Keratinocyte (primary cell): ENCODE results near the gene TOR1AIP2. TPM values are rescaled to one million over a fixed set of nuclear protein-coding genes. Genes with fewer than 3 reads are reported as not detected.

ENCODE experiments used
- DNase-seq: peaks from one replicate; pipeline ENCODE4 v3.0.0-alpha.2; 2011; ENCODE audit warnings: low read depth, missing footprints, low spot score
- FAIRE-seq: peaks from 2 replicates; lab custom pipeline; 2011; peaks lifted over from hg19 to GRCh38; lab: Jason Lieb, UNC
- H2AFZ ChIP-seq: 2 replicates; pipeline ENCODE4 v1.6.0; 2012; ENCODE audit warnings: low read length, control low read depth, inconsistent platforms; ENCODE audit not compliant: control insufficient read depth
- H3K27ac ChIP-seq: 2 replicates; pipeline ENCODE4 v1.5.1; 2011; ENCODE audit warnings: low read length; ENCODE audit not compliant: control insufficient read depth, insufficient read depth
- H3K27me3 ChIP-seq: 3 replicates; pipeline ENCODE4 v1.6.0; 2011; ENCODE audit warnings: low read length; ENCODE audit not compliant: control insufficient read depth, insufficient read depth; ENCODE audit errors: extremely low read depth
- H3K36me3 ChIP-seq, 2 experiments: 2 replicates in 1 of 2; 3 replicates in 1 of 2; pipeline ENCODE4 v1.5.1; 2011; ENCODE audit warnings: low read length in 2 of 2, mild to moderate bottlenecking in 1 of 2; ENCODE audit not compliant: control insufficient read depth in 2 of 2, insufficient read depth in 2 of 2; ENCODE audit errors: extremely low read depth in 1 of 2
- H3K4me1 ChIP-seq: 3 replicates; pipeline ENCODE4 v1.5.1; 2011; ENCODE audit warnings: low read length; ENCODE audit not compliant: control insufficient read depth, insufficient read depth; ENCODE audit errors: extremely low read depth
- H3K4me2 ChIP-seq: 3 replicates; pipeline ENCODE4 v1.6.0; 2011; ENCODE audit warnings: low read depth, low read length; ENCODE audit not compliant: control insufficient read depth, insufficient read depth; ENCODE audit errors: extremely low read depth
- H3K4me3 ChIP-seq, 3 experiments: fragments of 200-600 bp in 1 of 3; sonication (generic) in 1 of 3; 2 replicates in 2 of 3; 3 replicates in 1 of 3; pipeline ENCODE4 v1.5.1; 2011 to 2016; ENCODE audit warnings: low read length in 3 of 3, mild to moderate bottlenecking in 3 of 3, control low read depth in 2 of 3, inconsistent platforms in 1 of 3, low read depth in 1 of 3, mixed read lengths in 1 of 3, mixed run types in 1 of 3, moderate library complexity in 1 of 3; ENCODE audit not compliant: control insufficient read depth in 2 of 3, insufficient read depth in 2 of 3; ENCODE audit errors: extremely low read depth in 1 of 3
- H3K79me2 ChIP-seq: 2 replicates; pipeline ENCODE4 v1.6.0; 2012; ENCODE audit warnings: low read length; ENCODE audit not compliant: control insufficient read depth, insufficient read depth
- H3K9ac ChIP-seq: 3 replicates; pipeline ENCODE4 v1.6.0; 2011; ENCODE audit warnings: low read length; ENCODE audit not compliant: control insufficient read depth, insufficient read depth; ENCODE audit errors: extremely low read depth
- H3K9me1 ChIP-seq: 3 replicates; pipeline ENCODE4 v1.6.0; 2011; ENCODE audit warnings: low read length; ENCODE audit not compliant: control insufficient read depth, insufficient read depth; ENCODE audit errors: extremely low read depth
- H3K9me3 ChIP-seq: 2 replicates; pipeline ENCODE4 v1.5.1; 2012; ENCODE audit warnings: low read depth, low read length; ENCODE audit not compliant: control insufficient read depth
- H4K20me1 ChIP-seq: 3 replicates; pipeline ENCODE4 v1.6.0; 2011; ENCODE audit warnings: low read length; ENCODE audit not compliant: control insufficient read depth, insufficient read depth; ENCODE audit errors: extremely low read depth
- EZH2 ChIP-seq: IDR thresholded peaks from one replicate; pipeline ENCODE4 v1.6.1; 2012; ENCODE audit warnings: inconsistent platforms, mild to moderate bottlenecking, low read length, moderate library complexity
- dilution Hi-C: fragments of 300-500 bp; cut with MboI; formaldehyde crosslinking; loops from one replicate; pipeline ENCODE4 v1.7.0; 2020; ENCODE audit warnings: low sequenced_read_pairs; ENCODE audit not compliant: extremely low pct_ligation_motif_present
- polyA plus RNA-seq, 5 experiments: library from polyadenylated mRNA; depleted of rRNA in 3 of 5; stranded (reverse) in 3 of 5; stranded (forward) in 1 of 5; unstranded in 1 of 5; fragments of >200 nt; gene quantifications; 1 replicate in 1 of 5; 2 replicates in 3 of 5; 3 replicates in 1 of 5; pipeline versions ENCODE4 v1.2.1 to v1.2.3, GENCODE V29; 2011 to 2012; ENCODE audit warnings: missing spikeins in 2 of 5, low read depth in 1 of 5, low replicate concordance in 1 of 5
- TF ChIP-seq, protein P1 (sequence below), 3 experiments: IDR thresholded peaks in 1 of 3; conservative IDR thresholded peaks in 1 of 3; optimal IDR thresholded peaks in 1 of 3; 2 replicates in 2 of 3; 3 replicates in 1 of 3; pipeline versions ENCODE3 to v1.5.1; 2011; ENCODE audit warnings: low read length in 3 of 3, mild to moderate bottlenecking in 3 of 3, moderate library complexity in 2 of 3, control low read depth in 1 of 3, inconsistent platforms in 1 of 3; ENCODE audit not compliant: insufficient read depth in 2 of 3; ENCODE audit errors: extremely low read depth in 1 of 3

The TOR1AIP2 gene
- polyA plus RNA-seq, 1 donor (not counting 4 experiments of a cell fraction or from before 2014, with no cell fraction given): 49.9 TPM

DNA sequence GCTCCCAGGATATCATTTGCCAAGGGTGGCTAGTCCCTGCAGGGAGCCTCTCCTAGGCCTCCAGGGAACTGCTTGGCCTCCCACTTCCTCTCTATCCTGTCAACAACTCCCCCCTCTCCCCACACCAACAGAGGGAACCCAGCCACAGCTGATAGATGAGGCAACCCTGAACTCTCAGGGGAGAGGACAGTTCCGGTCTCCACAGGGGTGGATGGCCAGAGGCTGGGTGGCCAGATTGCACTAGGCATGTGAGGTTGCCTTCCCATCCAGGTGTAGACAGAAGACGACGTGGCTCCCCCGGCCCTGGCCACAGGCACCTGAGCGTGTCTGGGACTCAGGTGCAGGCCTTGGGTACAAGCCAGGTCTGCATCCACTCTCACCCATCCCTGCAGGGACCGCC lies 53.3 kb downstream of the TOR1AIP2 start:
- no peaks in the 10 kb centered on the region for H3K36me3 ChIP-seq
- no peak overlapping the region for H3K27ac ChIP-seq
- no peak overlapping the region for H3K9ac ChIP-seq
- dilution Hi-C loops: loop anchor here (25.0 kb wide), 1 partner anchor 112 kb away; no protein-coding TSS in a partner anchor
- no peak overlapping the region for H3K4me3 ChIP-seq
- no peaks in the 10 kb centered on the region for H3K9me1 ChIP-seq
- no peaks in the 10 kb centered on the region for H3K4me1 ChIP-seq
- no peaks in the 10 kb centered on the region for H3K9me3 ChIP-seq
- TF ChIP-seq, protein P1, sequence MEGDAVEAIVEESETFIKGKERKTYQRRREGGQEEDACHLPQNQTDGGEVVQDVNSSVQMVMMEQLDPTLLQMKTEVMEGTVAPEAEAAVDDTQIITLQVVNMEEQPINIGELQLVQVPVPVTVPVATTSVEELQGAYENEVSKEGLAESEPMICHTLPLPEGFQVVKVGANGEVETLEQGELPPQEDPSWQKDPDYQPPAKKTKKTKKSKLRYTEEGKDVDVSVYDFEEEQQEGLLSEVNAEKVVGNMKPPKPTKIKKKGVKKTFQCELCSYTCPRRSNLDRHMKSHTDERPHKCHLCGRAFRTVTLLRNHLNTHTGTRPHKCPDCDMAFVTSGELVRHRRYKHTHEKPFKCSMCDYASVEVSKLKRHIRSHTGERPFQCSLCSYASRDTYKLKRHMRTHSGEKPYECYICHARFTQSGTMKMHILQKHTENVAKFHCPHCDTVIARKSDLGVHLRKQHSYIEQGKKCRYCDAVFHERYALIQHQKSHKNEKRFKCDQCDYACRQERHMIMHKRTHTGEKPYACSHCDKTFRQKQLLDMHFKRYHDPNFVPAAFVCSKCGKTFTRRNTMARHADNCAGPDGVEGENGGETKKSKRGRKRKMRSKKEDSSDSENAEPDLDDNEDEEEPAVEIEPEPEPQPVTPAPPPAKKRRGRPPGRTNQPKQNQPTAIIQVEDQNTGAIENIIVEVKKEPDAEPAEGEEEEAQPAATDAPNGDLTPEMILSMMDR (optimal IDR thresholded peaks at IDR 0.05 in 1 of 3, IDR thresholded peaks at IDR 0.05 in 1 of 3, conservative IDR thresholded peaks at IDR 0.05 in 1 of 3; ENCODE audit: extremely low read depth in 1 of 3, insufficient read depth in 2 of 3, low read length in 3 of 3): no peak
- no peak for TF ChIP-seq EZH2
- H3K27me3 ChIP-seq: peaks cover 4% of the 10 kb centered on the region
- H2AFZ ChIP-seq: no peak overlapping the region
- DNase-seq (no peak), FAIRE-seq (no peak)
- H3K79me2 ChIP-seq: no peaks in the 10 kb centered on the region
- no peaks in the 10 kb centered on the region for H4K20me1 ChIP-seq
- no peak overlapping the region for H3K4me2 ChIP-seq

DNA sequence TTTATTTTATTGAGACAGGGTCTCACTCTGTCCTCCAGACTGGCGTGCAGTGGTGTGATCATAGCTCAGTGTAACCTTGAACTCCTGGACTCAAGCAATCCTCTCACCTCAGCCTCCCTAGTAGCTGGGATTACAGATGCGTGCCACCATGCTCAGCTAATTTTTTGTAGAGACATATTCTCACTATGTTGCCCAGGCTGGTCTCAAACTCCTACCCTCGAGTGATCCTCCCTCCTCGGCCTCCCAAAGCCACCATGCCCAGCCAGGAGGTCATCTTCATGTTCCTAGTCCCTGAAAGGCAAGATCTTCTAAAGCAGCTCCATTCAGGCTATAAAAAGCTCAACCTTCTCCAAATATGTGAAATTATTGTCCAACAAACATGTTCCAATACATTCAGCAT lies 53.9 kb downstream of the TOR1AIP2 start:
- H3K4me2 ChIP-seq: no peak overlapping the region
- TF ChIP-seq EZH2: no peak
- TF ChIP-seq, protein P1 (optimal IDR thresholded peaks at IDR 0.05 in 1 of 3, IDR thresholded peaks at IDR 0.05 in 1 of 3, conservative IDR thresholded peaks at IDR 0.05 in 1 of 3; ENCODE audit: extremely low read depth in 1 of 3, insufficient read depth in 2 of 3, low read length in 3 of 3): no peak
- no peak for FAIRE-seq
- H3K9me3 ChIP-seq: no peaks in the 10 kb centered on the region
- H2AFZ ChIP-seq: no peak overlapping the region
- no peaks in the 10 kb centered on the region for H3K79me2 ChIP-seq
- dilution Hi-C loops: loop anchor here (25.0 kb wide), 1 partner anchor 111 kb away; no protein-coding TSS in a partner anchor
- no peaks in the 10 kb centered on the region for H3K36me3 ChIP-seq
- H4K20me1 ChIP-seq: no peaks in the 10 kb centered on the region
- DNase-seq: no peak
- H3K4me3 ChIP-seq: no peak overlapping the region
- no peaks in the 10 kb centered on the region for H3K4me1 ChIP-seq
- H3K9me1 ChIP-seq: no peaks in the 10 kb centered on the region
- H3K27ac ChIP-seq: no peak overlapping the region
- peaks cover 4% of the 10 kb centered on the region for H3K27me3 ChIP-seq
- no peak overlapping the region for H3K9ac ChIP-seq
